ENCODE measurements around the gene NXPH2. TPM values are rescaled to one million over a fixed set of nuclear protein-coding genes. Genes with fewer than 3 reads are reported as not detected.
"Not testable (repeated sequence)": the region's sequence is repeated elsewhere in the genome, so short reads cannot be mapped to it uniquely, and the experiment has no call there.

NXPH2 gene
- polyA plus RNA-seq, 1 donor: 13.0 TPM

GRCh38 chr2:138711812-138712211, 68.4 kb downstream of the NXPH2 start:
- no peak for DNase-seq (ENCODE audit: low read depth)

GRCh38 chr2:138708682-138709241, 71.4 kb downstream of the NXPH2 start:
- DNase-seq (ENCODE audit: low read depth): no peak

GRCh38 chr2:138707392-138708074, 72.7 kb downstream of the NXPH2 start:
- no peak for DNase-seq (ENCODE audit: low read depth)

GRCh38 chr2:138703242-138703641, 76.9 kb downstream of the NXPH2 start:
- no peak for DNase-seq (ENCODE audit: low read depth)

GRCh38 chr2:138700716-138701115, 79.5 kb downstream of the NXPH2 start:
- DNase-seq (ENCODE audit: low read depth): no peak

GRCh38 chr2:138699421-138699820, 80.8 kb downstream of the NXPH2 start:
- no peak for DNase-seq (ENCODE audit: low read depth)

- no peak for DNase-seq (ENCODE audit: low read depth)
Measured at GRCh38 chr2:138698428-138698827, 81.8 kb downstream of the NXPH2 start.

GRCh38 chr2:138691667-138692066, 88.5 kb downstream of the NXPH2 start:
- no peak for DNase-seq (ENCODE audit: low read depth)

- no peak for DNase-seq (ENCODE audit: low read depth)
Measured at GRCh38 chr2:138689705-138690104, 90.5 kb downstream of the NXPH2 start.

- DNase-seq (ENCODE audit: low read depth): no peak
Measured at GRCh38 chr2:138682163-138682562, 98.0 kb downstream of the NXPH2 start.

- DNase-seq (ENCODE audit: low read depth): no peak
Measured at GRCh38 chr2:138677221-138677620, 103.0 kb downstream of the NXPH2 start.

GRCh38 chr2:138676619-138677021, 103.6 kb downstream of the NXPH2 start:
- no peak for DNase-seq (ENCODE audit: low read depth)

GRCh38 chr2:138671566-138671965, 108.6 kb downstream of the NXPH2 start:
- no peak for DNase-seq (ENCODE audit: low read depth)

- no peak for DNase-seq (ENCODE audit: low read depth)
Measured at GRCh38 chr2:138670734-138671133, 109.5 kb downstream of the NXPH2 start.

- no peak for DNase-seq (ENCODE audit: low read depth)
Measured at GRCh38 chr2:138665937-138666336, 114.3 kb downstream of the NXPH2 start.

GRCh38 chr2:138658187-138658894, 121.8 kb downstream of the NXPH2 start:
- DNase-seq (ENCODE audit: low read depth): no peak

- no peak for DNase-seq (ENCODE audit: low read depth)
Measured at GRCh38 chr2:138654146-138654545, 126.0 kb downstream of the NXPH2 start.

GRCh38 chr2:138652378-138652777, 127.8 kb downstream of the NXPH2 start:
- no peak for DNase-seq (ENCODE audit: low read depth)

- DNase-seq (ENCODE audit: low read depth): no peak
Measured at GRCh38 chr2:138649571-138649970, 130.6 kb downstream of the NXPH2 start.

GRCh38 chr2:138648606-138649005, 131.6 kb downstream of the NXPH2 start:
- no peak for DNase-seq (ENCODE audit: low read depth)

GRCh38 chr2:138644776-138645175, 135.4 kb downstream of the NXPH2 start:
- DNase-seq (ENCODE audit: low read depth): not testable (repeated sequence)

GRCh38 chr2:138640921-138641676, 139.1 kb downstream of the NXPH2 start:
- DNase-seq (ENCODE audit: low read depth): no peak
